ENCODE measurements around the gene SLC25A25. TPM values are rescaled to one million over a fixed set of nuclear protein-coding genes. Genes with fewer than 3 reads are reported as not detected.
"Not testable (repeated sequence)": the region's sequence is repeated elsewhere in the genome, so short reads cannot be mapped to it uniquely, and the experiment has no call there.

SLC25A25 gene
- total RNA-seq, 1 experiment from 2014 or later: 15.5 TPM

DNA sequence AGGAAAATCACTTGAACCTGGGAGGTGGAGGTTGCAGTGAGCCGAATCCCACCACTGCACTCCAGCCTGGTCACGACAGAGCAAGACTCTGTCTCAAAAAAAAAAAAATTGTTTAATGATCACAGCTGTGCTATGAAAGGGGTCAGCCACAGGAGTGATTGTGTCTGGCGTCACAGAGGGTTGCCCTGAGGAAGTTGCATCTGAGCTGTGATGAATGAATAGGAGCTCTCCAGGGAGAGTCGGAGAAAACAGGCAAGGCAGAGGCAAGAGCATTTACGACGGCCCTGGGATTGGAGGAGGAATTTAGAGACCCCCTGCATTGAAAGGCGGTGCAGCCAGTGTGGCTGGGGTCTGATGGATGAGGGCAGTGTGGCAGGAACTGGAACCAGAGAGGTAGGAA lies 26.0 kb upstream of the SLC25A25 start:
- H3K27ac Mint-ChIP-seq (ENCODE audit: low read depth, unreplicated experiment): no peak overlapping the region

DNA sequence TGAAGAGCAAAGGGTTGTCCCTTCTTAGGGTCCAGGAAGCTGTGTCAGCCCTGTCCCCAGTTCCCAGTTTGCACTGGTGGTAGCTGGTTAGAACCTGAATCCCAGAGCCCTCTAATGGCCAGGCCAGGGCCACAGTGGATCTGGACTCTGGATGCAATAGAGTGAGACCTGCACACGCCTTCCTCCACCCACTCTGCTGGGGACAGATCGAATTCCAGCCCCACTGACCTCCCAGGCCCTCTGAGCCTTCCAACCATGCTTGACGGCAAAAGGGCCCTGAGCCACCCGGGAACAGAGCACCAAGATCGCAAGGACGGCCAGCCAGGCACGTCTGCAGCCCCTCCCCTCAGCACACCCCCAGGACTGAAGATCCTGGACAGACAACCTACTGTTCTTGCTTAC lies 24.6 kb upstream of the SLC25A25 start:
- CTCF ChIA-PET: interaction anchor here (0.6 to 4.2 kb wide), 2 partner anchors 8 to 101 kb away, joined by 3 to 35 read pairs; no protein-coding TSS in a partner anchor
- DNase-seq (ENCODE audit: unreplicated experiment): no peak
- H3K27me3 Mint-ChIP-seq (ENCODE audit: insufficient read depth, unreplicated experiment): no peaks in the 10 kb centered on the region

More for the DNA sequence above, 26.0 kb upstream of the SLC25A25 start:
- no peak for DNase-seq (ENCODE audit: unreplicated experiment)
- no peak overlapping the region for H3K4me3 Mint-ChIP-seq (ENCODE audit: unreplicated experiment)
- no peaks in the 10 kb centered on the region for H3K9me3 Mint-ChIP-seq (ENCODE audit: unreplicated experiment)
- intact Hi-C loops (cut with micrococcal nuclease): no loop called here
- ChIA-PET CTCF (interaction anchor here (1.1 to 4.2 kb wide), 2 partner anchors 58 to 99 kb away, joined by 4 to 35 read pairs; no protein-coding TSS in a partner anchor), POLR2A (no interaction called here)
- H3K27me3 Mint-ChIP-seq (ENCODE audit: insufficient read depth, unreplicated experiment): no peaks in the 10 kb centered on the region
- H3K36me3 Mint-ChIP-seq (ENCODE audit: insufficient read depth, unreplicated experiment): no peaks in the 10 kb centered on the region
- no TSS peak for BruUV-seq (replicated peaks)
- H3K4me1 Mint-ChIP-seq (ENCODE audit: insufficient read depth, unreplicated experiment): no peaks in the 10 kb centered on the region
- TF ChIP-seq CTCF (IDR thresholded peaks at IDR 0.05; ENCODE audit: unreplicated experiment): no peak

DNA sequence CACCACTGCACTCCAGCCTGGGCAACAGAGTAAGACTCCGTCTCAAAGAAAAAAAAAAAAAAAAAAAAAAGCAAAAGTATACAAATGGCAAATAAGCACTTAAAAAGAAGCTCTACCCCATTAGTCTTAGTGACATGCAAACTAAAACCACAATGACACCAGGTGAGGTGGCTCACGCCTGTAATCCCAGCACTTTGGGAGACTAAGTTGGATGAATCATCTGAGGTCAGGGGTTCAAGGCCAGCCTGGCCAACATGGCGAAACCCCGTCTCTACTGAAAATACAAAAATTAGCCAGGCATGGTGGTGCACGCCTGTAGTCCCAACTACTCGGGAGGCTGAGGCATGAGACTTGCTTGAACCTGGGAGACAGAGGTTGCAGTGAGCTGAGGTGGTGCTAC lies 22.6 kb upstream of the SLC25A25 start:
- not testable (repeated sequence) for H3K4me3 Mint-ChIP-seq (ENCODE audit: unreplicated experiment)

More for the DNA sequence above, 24.6 kb upstream of the SLC25A25 start:
- Mint-ChIP-seq H3K4me3 (ENCODE audit: unreplicated experiment) (no peak overlapping the region), H3K27ac (ENCODE audit: low read depth, unreplicated experiment) (no peak overlapping the region), H3K4me1 (ENCODE audit: insufficient read depth, unreplicated experiment) (no peaks in the 10 kb centered on the region), H3K9me3 (ENCODE audit: unreplicated experiment) (no peaks in the 10 kb centered on the region), H3K36me3 (ENCODE audit: insufficient read depth, unreplicated experiment) (no peaks in the 10 kb centered on the region)
- intact Hi-C loops (cut with micrococcal nuclease): no loop called here
- BruUV-seq (replicated peaks): no TSS peak
- no peak for TF ChIP-seq CTCF (IDR thresholded peaks at IDR 0.05; ENCODE audit: unreplicated experiment)
- POLR2A ChIA-PET: interaction anchor here (0.7 kb wide), 1 partner anchor 24 kb away, joined by 3 read pairs; the partner anchor contains the start of gene NAIF1

GRCh38 chr9:128045831-128046230 lies 22.2 kb upstream of the SLC25A25 start:
- Mint-ChIP-seq H3K36me3 (ENCODE audit: insufficient read depth, unreplicated experiment) (no peaks in the 10 kb centered on the region), H3K4me3 (ENCODE audit: unreplicated experiment) (no peak overlapping the region), H3K9me3 (ENCODE audit: unreplicated experiment) (no peaks in the 10 kb centered on the region), H3K27ac (ENCODE audit: low read depth, unreplicated experiment) (no peak overlapping the region), H3K27me3 (ENCODE audit: insufficient read depth, unreplicated experiment) (no peaks in the 10 kb centered on the region), H3K4me1 (ENCODE audit: insufficient read depth, unreplicated experiment) (no peaks in the 10 kb centered on the region)
- intact Hi-C loops (cut with micrococcal nuclease): no loop called here
- TF ChIP-seq CTCF (IDR thresholded peaks at IDR 0.05; ENCODE audit: unreplicated experiment): no peak
- DNase-seq (ENCODE audit: unreplicated experiment): no peak
- ChIA-PET CTCF (interaction anchor here (0.6 to 5.6 kb wide), 6 partner anchors 10 to 312 kb away, joined by 3 to 43 read pairs (median 3); no protein-coding TSS in a partner anchor), POLR2A (interaction anchor here (0.6 to 0.7 kb wide), 2 partner anchors 65 to 973 kb away, joined by 3 to 6 read pairs; partner anchors contain the start of gene EEIG1)
- BruUV-seq (replicated peaks): no TSS peak

More for the DNA sequence above, 22.6 kb upstream of the SLC25A25 start:
- H3K9me3 Mint-ChIP-seq (ENCODE audit: unreplicated experiment); DNase-seq (ENCODE audit: unreplicated experiment); BruUV-seq (replicated peaks); intact Hi-C loops (cut with micrococcal nuclease); H3K4me1 Mint-ChIP-seq (ENCODE audit: insufficient read depth, unreplicated experiment); H3K27ac Mint-ChIP-seq (ENCODE audit: low read depth, unreplicated experiment); H3K36me3 Mint-ChIP-seq (ENCODE audit: insufficient read depth, unreplicated experiment); H3K27me3 Mint-ChIP-seq (ENCODE audit: insufficient read depth, unreplicated experiment): not testable (repeated sequence)
- ChIA-PET POLR2A (interaction anchor here (1.3 kb wide), 1 partner anchor 11 kb away, joined by 3 read pairs; no protein-coding TSS in a partner anchor), CTCF (interaction anchor here (0.7 to 1.3 kb wide), 6 partner anchors 10 to 311 kb away, joined by 3 to 4 read pairs (median 3); no protein-coding TSS in a partner anchor)
